GM23338 (cell line): Measurements from ENCODE around the gene ANKRD31. TPM values are rescaled to one million over a fixed set of nuclear protein-coding genes. Genes with fewer than 3 reads are reported as not detected.

Source experiments
- ATAC-seq: fragments of 200-7000 bp; cut with Tn5 transposase; 3 replicates; pipeline ENCODE4 v1.9.1; 2020
- DNase-seq: peaks from one replicate; pipeline ENCODE4 v3.0.0-alpha.2; 2015; ENCODE audit warnings: low spot score
- H2AFZ ChIP-seq: fragments of 200-600 bp; sonication (generic); 2 replicates; pipeline ENCODE4 v1.8.0; 2016; ENCODE audit warnings: antibody characterized with exemption, mild to moderate bottlenecking, moderate library complexity
- H3F3A ChIP-seq: fragments of 200-600 bp; sonication (generic); replicated peaks from 2 replicates; pipeline ENCODE4 v1.8.0; 2017; ENCODE audit warnings: antibody characterized with exemption, mixed run types, low read depth
- H3K27ac ChIP-seq: fragments of 200-600 bp; sonication (generic); 2 replicates; pipeline ENCODE4 v1.6.1; 2016; ENCODE audit warnings: low read depth
- H3K27me3 ChIP-seq: fragments of 200-600 bp; sonication (generic); 2 replicates; pipeline ENCODE4 v1.8.0; 2016; ENCODE audit warnings: mild to moderate bottlenecking, mixed run types, moderate library complexity; ENCODE audit not compliant: insufficient read depth
- H3K36me3 ChIP-seq: fragments of 200-600 bp; sonication (generic); 2 replicates; pipeline ENCODE4 v1.8.0; 2016; ENCODE audit warnings: mild to moderate bottlenecking; ENCODE audit not compliant: insufficient read depth
- H3K4me1 ChIP-seq: fragments of 200-600 bp; sonication (generic); 2 replicates; pipeline ENCODE4 v1.8.0; 2016; ENCODE audit warnings: mild to moderate bottlenecking, moderate library complexity; ENCODE audit not compliant: insufficient read depth
- H3K4me2 ChIP-seq: fragments of 200-600 bp; sonication (generic); 2 replicates; pipeline ENCODE4 v1.7.1; 2017; ENCODE audit warnings: mixed run types
- H3K4me3 ChIP-seq: fragments of 200-600 bp; sonication (generic); 2 replicates; pipeline ENCODE4 v1.6.1; 2016; ENCODE audit warnings: mixed run types
- H3K79me2 ChIP-seq: fragments of 200-600 bp; sonication (generic); replicated peaks from 2 replicates; pipeline ENCODE4 v1.8.0; 2017; ENCODE audit warnings: mild to moderate bottlenecking; ENCODE audit not compliant: insufficient read depth
- H3K9me2 ChIP-seq: fragments of 200-600 bp; sonication (generic); 2 replicates; pipeline ENCODE4 v1.8.0; 2017; ENCODE audit not compliant: insufficient read depth
- H4K20me1 ChIP-seq: fragments of 200-600 bp; sonication (generic); replicated peaks from 2 replicates; pipeline ENCODE4 v1.8.0; 2017; ENCODE audit warnings: mild to moderate bottlenecking; ENCODE audit not compliant: insufficient read depth
- H3K27ac Mint-ChIP-seq: 2 replicates; pipeline ENCODE4 v1.8.0; 2020; ENCODE audit warnings: inconsistent platforms, mild to moderate bottlenecking, moderate library complexity, mixed read lengths
- H3K27me3 Mint-ChIP-seq: 3 replicates; pipeline ENCODE4 v1.8.0; 2022; ENCODE audit warnings: low read depth, mild to moderate bottlenecking, moderate library complexity, mixed read lengths, inconsistent platforms; ENCODE audit not compliant: insufficient read depth, poor library complexity
- H3K36me3 Mint-ChIP-seq: 3 replicates; pipeline ENCODE4 v1.8.0; 2021; ENCODE audit warnings: low read depth, mild to moderate bottlenecking, inconsistent platforms, moderate library complexity, mixed read lengths
- H3K4me1 Mint-ChIP-seq: 3 replicates; pipeline ENCODE4 v1.8.0; 2020; ENCODE audit warnings: mild to moderate bottlenecking, inconsistent platforms, mixed read lengths
- H3K4me3 Mint-ChIP-seq: 3 replicates; pipeline ENCODE4 v1.8.0; 2021; ENCODE audit warnings: moderate library complexity, mild to moderate bottlenecking, inconsistent platforms, mixed read lengths
- H3K9me3 Mint-ChIP-seq: 3 replicates; pipeline ENCODE4 v1.8.0; 2020; ENCODE audit warnings: moderate library complexity, mild to moderate bottlenecking, inconsistent platforms, mixed read lengths
- CREB1 ChIP-seq: fragments of 250-450 bp; sonication (Bioruptor Pico); IDR thresholded peaks from 2 replicates; pipeline ENCODE4 v1.5.0; 2020; ENCODE audit warnings: low read depth, mild to moderate bottlenecking, moderate library complexity
- EZH2 ChIP-seq: fragments of 200-600 bp; sonication (generic); IDR thresholded peaks from one replicate; pipeline ENCODE4 v1.8.0; 2017; ENCODE audit warnings: antibody characterized with exemption, mild to moderate bottlenecking, low read depth; ENCODE audit not compliant: unreplicated experiment
- EZH2phosphoT487 ChIP-seq: fragments of 200-600 bp; sonication (generic); IDR thresholded peaks from one replicate; pipeline ENCODE4 v1.8.1; 2018; ENCODE audit warnings: antibody characterized with exemption; ENCODE audit not compliant: unreplicated experiment
- NANOG ChIP-seq: IDR thresholded peaks from 2 replicates; pipeline ENCODE4 v1.6.1; 2016; ENCODE audit warnings: antibody characterized with exemption, borderline replicate concordance
- STAT1 ChIP-seq: IDR thresholded peaks from one replicate; pipeline ENCODE4 v1.6.1; 2016; ENCODE audit warnings: antibody characterized with exemption; ENCODE audit not compliant: unreplicated experiment
- ZNF114 ChIP-seq: fragments of 250-450 bp; sonication (Bioruptor Pico); IDR thresholded peaks from 2 replicates; pipeline ENCODE4 v1.5.0; 2020; ENCODE audit warnings: mild to moderate bottlenecking, moderate library complexity
- ZNF331 ChIP-seq: fragments of 250-450 bp; sonication (Bioruptor Pico); IDR thresholded peaks from 2 replicates; pipeline ENCODE4 v1.5.0; 2020; ENCODE audit warnings: low read depth, mild to moderate bottlenecking, moderate library complexity
- polyA plus RNA-seq: library from polyadenylated mRNA; unstranded; fragments of >200 nt; fragmentation: Nextera tagmentation; extraction: Ambion mirVana; gene quantifications from 2 replicates; pipeline ENCODE4 v1.2.1, GENCODE V29; 2016
- total RNA-seq: library from RNA; depleted of rRNA; stranded (reverse); fragments of >200 nt; shearing (Covaris generic); gene quantifications from 2 replicates; pipeline ENCODE4 v1.2.3, GENCODE V29; 2014
- TF ChIP-seq, protein P1 (sequence below): fragments of 250-450 bp; sonication (Bioruptor Pico); IDR thresholded peaks from 2 replicates; pipeline ENCODE4 v1.5.0; 2020; ENCODE audit warnings: mild to moderate bottlenecking, moderate library complexity
- TF ChIP-seq, protein P2 (sequence below): IDR thresholded peaks from 2 replicates; pipeline ENCODE4 v1.6.1; 2016; ENCODE audit warnings: antibody characterized with exemption
- TF ChIP-seq, protein P3 (sequence below): IDR thresholded peaks from one replicate; pipeline ENCODE4 v1.6.1; 2018; ENCODE audit warnings: antibody characterized with exemption; ENCODE audit not compliant: unreplicated experiment

ANKRD31 gene
- total and polyA plus RNA-seq, 2 experiments from 2014 or later = 0.18 to 0.59 TPM

DNA sequence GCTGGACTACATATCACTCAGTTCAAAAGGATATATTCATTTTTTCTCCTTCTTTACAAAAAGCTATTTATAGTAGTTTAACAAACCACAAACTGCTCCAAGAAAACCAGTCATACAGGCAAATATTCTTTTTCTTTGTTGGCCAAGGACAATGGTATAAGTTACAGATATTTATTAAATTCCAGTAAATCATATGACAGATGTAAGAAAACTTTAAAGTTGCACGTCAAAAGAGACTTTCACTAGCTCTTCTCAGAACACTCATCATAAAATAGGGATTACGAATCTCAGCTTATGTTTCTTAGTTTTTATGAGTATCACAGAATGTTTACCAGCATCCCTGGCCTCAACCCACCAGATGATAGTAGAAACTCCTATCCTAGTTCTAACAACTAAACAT lies 67.2 kb downstream of the ANKRD31 start:
- Mint-ChIP-seq H3K27me3 (peaks cover 2% of the 10 kb centered on the region), H3K36me3 (peaks cover 10% of the 10 kb centered on the region; the same call in 2 of the 3 replicates), H3K27ac (no peak overlapping the region), H3K4me1 (no peaks in the 10 kb centered on the region; the same call in 2 of the 3 replicates), H3K4me3 (no peak overlapping the region), H3K9me3 (peaks cover 16% of the 10 kb centered on the region)
- ATAC-seq (no peak), DNase-seq (no peak)
- no peaks in the 10 kb centered on the region for H3K9me2 ChIP-seq
- H3K27ac ChIP-seq = no peak overlapping the region
- TF ChIP-seq, protein P1, sequence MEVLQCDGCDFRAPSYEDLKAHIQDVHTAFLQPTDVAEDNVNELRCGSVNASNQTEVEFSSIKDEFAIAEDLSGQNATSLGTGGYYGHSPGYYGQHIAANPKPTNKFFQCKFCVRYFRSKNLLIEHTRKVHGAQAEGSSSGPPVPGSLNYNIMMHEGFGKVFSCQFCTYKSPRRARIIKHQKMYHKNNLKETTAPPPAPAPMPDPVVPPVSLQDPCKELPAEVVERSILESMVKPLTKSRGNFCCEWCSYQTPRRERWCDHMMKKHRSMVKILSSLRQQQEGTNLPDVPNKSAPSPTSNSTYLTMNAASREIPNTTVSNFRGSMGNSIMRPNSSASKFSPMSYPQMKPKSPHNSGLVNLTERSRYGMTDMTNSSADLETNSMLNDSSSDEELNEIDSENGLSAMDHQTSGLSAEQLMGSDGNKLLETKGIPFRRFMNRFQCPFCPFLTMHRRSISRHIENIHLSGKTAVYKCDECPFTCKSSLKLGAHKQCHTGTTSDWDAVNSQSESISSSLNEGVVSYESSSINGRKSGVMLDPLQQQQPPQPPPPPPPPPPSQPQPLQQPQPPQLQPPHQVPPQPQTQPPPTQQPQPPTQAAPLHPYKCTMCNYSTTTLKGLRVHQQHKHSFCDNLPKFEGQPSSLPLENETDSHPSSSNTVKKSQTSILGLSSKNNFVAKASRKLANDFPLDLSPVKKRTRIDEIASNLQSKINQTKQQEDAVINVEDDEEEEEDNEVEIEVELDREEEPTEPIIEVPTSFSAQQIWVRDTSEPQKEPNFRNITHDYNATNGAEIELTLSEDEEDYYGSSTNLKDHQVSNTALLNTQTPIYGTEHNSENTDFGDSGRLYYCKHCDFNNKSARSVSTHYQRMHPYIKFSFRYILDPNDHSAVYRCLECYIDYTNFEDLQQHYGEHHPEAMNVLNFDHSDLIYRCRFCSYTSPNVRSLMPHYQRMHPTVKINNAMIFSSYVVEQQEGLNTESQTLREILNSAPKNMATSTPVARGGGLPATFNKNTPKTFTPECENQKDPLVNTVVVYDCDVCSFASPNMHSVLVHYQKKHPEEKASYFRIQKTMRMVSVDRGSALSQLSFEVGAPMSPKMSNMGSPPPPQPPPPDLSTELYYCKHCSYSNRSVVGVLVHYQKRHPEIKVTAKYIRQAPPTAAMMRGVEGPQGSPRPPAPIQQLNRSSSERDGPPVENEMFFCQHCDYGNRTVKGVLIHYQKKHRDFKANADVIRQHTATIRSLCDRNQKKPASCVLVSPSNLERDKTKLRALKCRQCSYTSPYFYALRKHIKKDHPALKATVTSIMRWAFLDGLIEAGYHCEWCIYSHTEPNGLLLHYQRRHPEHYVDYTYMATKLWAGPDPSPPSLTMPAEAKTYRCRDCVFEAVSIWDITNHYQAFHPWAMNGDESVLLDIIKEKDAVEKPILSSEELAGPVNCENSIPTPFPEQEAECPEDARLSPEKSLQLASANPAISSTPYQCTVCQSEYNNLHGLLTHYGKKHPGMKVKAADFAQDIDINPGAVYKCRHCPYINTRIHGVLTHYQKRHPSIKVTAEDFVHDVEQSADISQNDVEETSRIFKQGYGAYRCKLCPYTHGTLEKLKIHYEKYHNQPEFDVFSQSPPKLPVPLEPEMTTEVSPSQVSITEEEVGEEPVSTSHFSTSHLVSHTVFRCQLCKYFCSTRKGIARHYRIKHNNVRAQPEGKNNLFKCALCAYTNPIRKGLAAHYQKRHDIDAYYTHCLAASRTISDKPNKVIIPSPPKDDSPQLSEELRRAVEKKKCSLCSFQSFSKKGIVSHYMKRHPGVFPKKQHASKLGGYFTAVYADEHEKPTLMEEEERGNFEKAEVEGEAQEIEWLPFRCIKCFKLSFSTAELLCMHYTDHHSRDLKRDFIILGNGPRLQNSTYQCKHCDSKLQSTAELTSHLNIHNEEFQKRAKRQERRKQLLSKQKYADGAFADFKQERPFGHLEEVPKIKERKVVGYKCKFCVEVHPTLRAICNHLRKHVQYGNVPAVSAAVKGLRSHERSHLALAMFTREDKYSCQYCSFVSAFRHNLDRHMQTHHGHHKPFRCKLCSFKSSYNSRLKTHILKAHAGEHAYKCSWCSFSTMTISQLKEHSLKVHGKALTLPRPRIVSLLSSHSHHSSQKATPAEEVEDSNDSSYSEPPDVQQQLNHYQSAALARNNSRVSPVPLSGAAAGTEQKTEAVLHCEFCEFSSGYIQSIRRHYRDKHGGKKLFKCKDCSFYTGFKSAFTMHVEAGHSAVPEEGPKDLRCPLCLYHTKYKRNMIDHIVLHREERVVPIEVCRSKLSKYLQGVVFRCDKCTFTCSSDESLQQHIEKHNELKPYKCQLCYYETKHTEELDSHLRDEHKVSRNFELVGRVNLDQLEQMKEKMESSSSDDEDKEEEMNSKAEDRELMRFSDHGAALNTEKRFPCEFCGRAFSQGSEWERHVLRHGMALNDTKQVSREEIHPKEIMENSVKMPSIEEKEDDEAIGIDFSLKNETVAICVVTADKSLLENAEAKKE (CRISPR knock-in tag) = no peak
- TF ChIP-seq ZNF114 (no peak), NANOG (no peak), CREB1 (CRISPR knock-in tag) (no peak), STAT1 (no peak), ZNF331 (CRISPR knock-in tag) (no peak), EZH2phosphoT487 (no peak), EZH2 (no peak)
- TF ChIP-seq, protein P2, sequence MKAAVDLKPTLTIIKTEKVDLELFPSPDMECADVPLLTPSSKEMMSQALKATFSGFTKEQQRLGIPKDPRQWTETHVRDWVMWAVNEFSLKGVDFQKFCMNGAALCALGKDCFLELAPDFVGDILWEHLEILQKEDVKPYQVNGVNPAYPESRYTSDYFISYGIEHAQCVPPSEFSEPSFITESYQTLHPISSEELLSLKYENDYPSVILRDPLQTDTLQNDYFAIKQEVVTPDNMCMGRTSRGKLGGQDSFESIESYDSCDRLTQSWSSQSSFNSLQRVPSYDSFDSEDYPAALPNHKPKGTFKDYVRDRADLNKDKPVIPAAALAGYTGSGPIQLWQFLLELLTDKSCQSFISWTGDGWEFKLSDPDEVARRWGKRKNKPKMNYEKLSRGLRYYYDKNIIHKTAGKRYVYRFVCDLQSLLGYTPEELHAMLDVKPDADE = no peak
- TF ChIP-seq, protein P3, sequence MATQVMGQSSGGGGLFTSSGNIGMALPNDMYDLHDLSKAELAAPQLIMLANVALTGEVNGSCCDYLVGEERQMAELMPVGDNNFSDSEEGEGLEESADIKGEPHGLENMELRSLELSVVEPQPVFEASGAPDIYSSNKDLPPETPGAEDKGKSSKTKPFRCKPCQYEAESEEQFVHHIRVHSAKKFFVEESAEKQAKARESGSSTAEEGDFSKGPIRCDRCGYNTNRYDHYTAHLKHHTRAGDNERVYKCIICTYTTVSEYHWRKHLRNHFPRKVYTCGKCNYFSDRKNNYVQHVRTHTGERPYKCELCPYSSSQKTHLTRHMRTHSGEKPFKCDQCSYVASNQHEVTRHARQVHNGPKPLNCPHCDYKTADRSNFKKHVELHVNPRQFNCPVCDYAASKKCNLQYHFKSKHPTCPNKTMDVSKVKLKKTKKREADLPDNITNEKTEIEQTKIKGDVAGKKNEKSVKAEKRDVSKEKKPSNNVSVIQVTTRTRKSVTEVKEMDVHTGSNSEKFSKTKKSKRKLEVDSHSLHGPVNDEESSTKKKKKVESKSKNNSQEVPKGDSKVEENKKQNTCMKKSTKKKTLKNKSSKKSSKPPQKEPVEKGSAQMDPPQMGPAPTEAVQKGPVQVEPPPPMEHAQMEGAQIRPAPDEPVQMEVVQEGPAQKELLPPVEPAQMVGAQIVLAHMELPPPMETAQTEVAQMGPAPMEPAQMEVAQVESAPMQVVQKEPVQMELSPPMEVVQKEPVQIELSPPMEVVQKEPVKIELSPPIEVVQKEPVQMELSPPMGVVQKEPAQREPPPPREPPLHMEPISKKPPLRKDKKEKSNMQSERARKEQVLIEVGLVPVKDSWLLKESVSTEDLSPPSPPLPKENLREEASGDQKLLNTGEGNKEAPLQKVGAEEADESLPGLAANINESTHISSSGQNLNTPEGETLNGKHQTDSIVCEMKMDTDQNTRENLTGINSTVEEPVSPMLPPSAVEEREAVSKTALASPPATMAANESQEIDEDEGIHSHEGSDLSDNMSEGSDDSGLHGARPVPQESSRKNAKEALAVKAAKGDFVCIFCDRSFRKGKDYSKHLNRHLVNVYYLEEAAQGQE = no peak
- H3K4me1 ChIP-seq = no peaks in the 10 kb centered on the region
- H3K4me3 ChIP-seq = no peak overlapping the region
- H4K20me1 ChIP-seq = no peaks in the 10 kb centered on the region
- H3K36me3 ChIP-seq = no peaks in the 10 kb centered on the region
- no peaks in the 10 kb centered on the region for H3K27me3 ChIP-seq
- no peak overlapping the region for H3K4me2 ChIP-seq
- H2AFZ ChIP-seq = no peak overlapping the region
- no peaks in the 10 kb centered on the region for H3K79me2 ChIP-seq
- H3F3A ChIP-seq = no peaks in the 10 kb centered on the region
